ENCODE data around the gene ASPA.

ASPA gene

DNA sequence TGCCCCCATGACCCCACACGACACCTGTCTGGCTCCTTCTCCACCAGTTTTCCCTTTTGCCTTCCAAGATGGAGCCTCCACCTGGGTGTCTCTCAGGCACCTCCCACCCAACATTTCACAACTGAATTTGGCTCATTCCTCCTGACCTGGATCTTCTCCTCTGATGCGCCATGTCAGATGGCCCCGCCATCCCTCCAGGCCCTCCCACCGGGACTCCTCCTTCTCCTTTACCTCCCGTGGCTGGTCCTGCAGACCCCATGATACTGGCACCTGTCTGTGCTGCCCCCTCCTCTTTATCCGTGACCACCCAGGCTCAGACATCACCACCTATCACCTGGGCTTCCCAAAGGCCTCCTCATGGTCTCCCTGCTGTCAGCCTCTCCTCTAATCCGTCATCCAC, 77.1 kb downstream of the ASPA start:
- intact Hi-C loops (cut with micrococcal nuclease) = no loop called here
- Mint-ChIP-seq H3K27ac (no peak overlapping the region), H3K36me3 (ENCODE audit: low read depth) (no peaks in the 10 kb centered on the region), H3K9me3 (no peaks in the 10 kb centered on the region), H3K4me1 (ENCODE audit: low read depth) (no peaks in the 10 kb centered on the region), H3K27me3 (peaks cover 2% of the 10 kb centered on the region), H3K4me3 (no peak overlapping the region)
